ENCODE data around the gene CREB3L4. TPM values are rescaled to one million over a fixed set of nuclear protein-coding genes. Genes with fewer than 3 reads are reported as not detected.
"Not testable (repeated sequence)": the region's sequence is repeated elsewhere in the genome, so short reads cannot be mapped to it uniquely, and the experiment has no call there.

CREB3L4 gene
- total RNA-seq, 1 donor from 2014 or later = 12.2 TPM

GRCh38 chr1:153978274-153978909 is 10.7 kb downstream of the CREB3L4 start:
- Histone ChIP-seq H3K27ac (peak overlapping the region; percentile 92), H3K4me3 (peak overlapping the region; percentile 99), H3K9me3 (no peaks in the 10 kb centered on the region), H3K4me1 (peaks cover 22% of the 10 kb centered on the region), H3K27me3 (ENCODE audit: low read depth) (no peaks in the 10 kb centered on the region), H3K36me3 (peaks cover 62% of the 10 kb centered on the region)
- TF ChIP-seq CTCF (IDR thresholded peaks at IDR 0.05) = no peak
- intact Hi-C loops (cut with DNase I) = no loop called here
- no peak for DNase-seq
- ATAC-seq = no peak

- peaks cover 22% of the 10 kb centered on the region for H3K4me1 ChIP-seq
- H3K27ac ChIP-seq; intact Hi-C loops (cut with DNase I); H3K9me3 ChIP-seq; ATAC-seq; DNase-seq; H3K27me3 ChIP-seq (ENCODE audit: low read depth); H3K4me3 ChIP-seq: not testable (repeated sequence)
- H3K36me3 ChIP-seq = peaks cover 55% of the 10 kb centered on the region
These were observed 11.4 kb downstream of the CREB3L4 start for GRCh38 chr1:153979091-153979490.

DNA sequence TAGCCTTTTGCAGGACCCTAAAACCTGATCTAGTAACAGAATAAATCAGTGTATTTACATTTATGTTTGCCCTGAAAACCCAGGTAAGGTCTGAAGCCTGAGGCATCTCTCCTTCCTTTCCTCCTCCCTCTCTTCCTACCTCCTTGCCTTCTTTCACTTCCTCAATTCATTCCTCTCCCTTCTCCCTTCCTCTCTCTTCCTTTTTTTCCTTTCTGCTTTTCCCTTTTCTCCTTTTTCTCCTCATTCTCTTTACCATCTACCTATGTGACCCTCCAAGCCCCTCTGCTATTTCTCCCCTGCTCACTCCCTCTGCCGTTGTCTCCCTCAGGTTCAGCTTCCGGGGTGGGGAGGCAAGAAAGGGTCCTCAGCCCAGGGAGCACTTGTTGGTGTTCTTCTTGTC is 14.0 kb downstream of the CREB3L4 start:
- not testable (repeated sequence) for H3K4me3 ChIP-seq; H3K9me3 ChIP-seq; DNase-seq; ATAC-seq; H3K27ac ChIP-seq; H3K27me3 ChIP-seq (ENCODE audit: low read depth)
- Histone ChIP-seq H3K4me1 (peaks cover 30% of the 10 kb centered on the region), H3K36me3 (peaks cover 35% of the 10 kb centered on the region)
- intact Hi-C loops (cut with DNase I) = loop anchor here (10.0 kb wide), 1 partner anchor 187 kb away; no protein-coding TSS in a partner anchor

GRCh38 chr1:153984123-153984894 is 16.6 kb downstream of the CREB3L4 start:
- no peak for ATAC-seq
- Histone ChIP-seq H3K9me3 (no peaks in the 10 kb centered on the region), H3K27me3 (ENCODE audit: low read depth) (no peaks in the 10 kb centered on the region), H3K36me3 (peaks cover 31% of the 10 kb centered on the region), H3K4me1 (peaks cover 26% of the 10 kb centered on the region), H3K4me3 (peak overlapping the region; percentile 71), H3K27ac (no peak overlapping the region)
- no peak for TF ChIP-seq CTCF (IDR thresholded peaks at IDR 0.05)
- no peak for DNase-seq
- intact Hi-C loops (cut with DNase I) = loop anchor here (10.0 kb wide), 1 partner anchor 190 kb away; no protein-coding TSS in a partner anchor

DNA sequence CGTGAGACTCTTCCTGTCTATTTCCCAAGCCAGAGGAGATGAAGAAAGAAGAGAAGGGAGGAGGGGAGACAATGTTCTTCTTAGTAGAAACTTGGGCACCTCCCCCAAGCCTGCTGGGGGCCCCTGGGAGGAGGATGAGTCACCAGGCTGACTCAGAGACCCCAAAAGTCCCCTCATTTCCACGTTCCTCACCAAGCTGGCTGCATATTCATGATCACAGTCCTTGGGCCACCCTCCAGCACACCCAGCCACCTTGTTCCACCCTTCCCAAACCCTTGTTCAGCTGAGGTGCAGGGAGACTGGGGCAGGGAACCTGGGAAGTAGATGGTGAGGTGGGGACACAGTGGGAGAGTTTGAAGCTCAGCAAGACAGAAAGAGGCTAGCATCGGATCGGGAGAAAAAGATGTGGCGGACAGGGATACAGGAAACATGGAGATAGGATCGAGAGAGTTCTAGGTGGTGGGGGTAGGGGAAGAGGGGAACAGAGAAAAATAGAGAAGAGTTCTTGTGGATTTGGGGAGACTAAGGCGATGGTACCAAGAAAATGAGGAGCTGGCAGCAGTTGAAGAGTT is 17.7 kb downstream of the CREB3L4 start:
- DNase-seq (no peak), ATAC-seq (peak in 1 of 2 donors; percentile 25)
- Histone ChIP-seq H3K27me3 (ENCODE audit: low read depth) (no peaks in the 10 kb centered on the region), H3K4me1 (peaks cover 31% of the 10 kb centered on the region), H3K36me3 (peaks cover 26% of the 10 kb centered on the region), H3K4me3 (peak overlapping the region; percentile 71), H3K27ac (peak overlapping the region; percentile 85), H3K9me3 (no peaks in the 10 kb centered on the region)
- intact Hi-C loops (cut with DNase I) = loop anchor here (10.0 kb wide), 1 partner anchor 191 kb away; no protein-coding TSS in a partner anchor
- no peak for TF ChIP-seq CTCF (IDR thresholded peaks at IDR 0.05)

- Histone ChIP-seq H3K27ac (peak within 1 kb of the TSS; percentile 85), H3K4me3 (peak within 1 kb of the TSS; percentile 71), H3K36me3 (peaks cover 19% of the 10 kb centered on the region), H3K4me1 (peaks cover 31% of the 10 kb centered on the region), H3K9me3 (no peaks in the 10 kb centered on the region), H3K27me3 (ENCODE audit: low read depth) (no peaks in the 10 kb centered on the region)
- intact Hi-C loops (cut with DNase I) = loop anchor here (10.0 kb wide), 1 partner anchor 191 kb away; no protein-coding TSS in a partner anchor
- ATAC-seq = peak; percentile 88 to 90
- TF ChIP-seq CTCF (IDR thresholded peaks at IDR 0.05) = no peak
- DNase-seq = peak; percentile 88
These were observed 18.4 kb downstream of the CREB3L4 start, which contains the start of gene RAB13 for GRCh38 chr1:153985941-153986761. Gene RAB13, minus strand, starts transcription at chr1:153986339. Its CDS starts 103 bp downstream, at chr1:153986236.

Data from lower lobe of right lung (tissue), 2 donors.